Activated T-helper 17 cell treated with anti-CD3 and anti-CD28 coated beads, Interleukin-2, amount 50 U/mL, for 72 hours (primary cell): ENCODE measurements around the gene APEH. TPM values are rescaled to one million over a fixed set of nuclear protein-coding genes. Genes with fewer than 3 reads are reported as not detected.
"Not testable (repeated sequence)": the region's sequence is repeated elsewhere in the genome, so short reads cannot be mapped to it uniquely, and the experiment has no call there.

Experiments
- ATAC-seq: fragments of 150-1000 bp; cut with Tn5 transposase; replicated peaks from 2 replicates; pipeline ENCODE4 v1.10.0; 2021; ENCODE audit warnings: mild to moderate bottlenecking, moderate library complexity
- H3K27ac Mint-ChIP-seq: one replicate; pipeline ENCODE4 v1.8.0; 2022; ENCODE audit warnings: mixed read lengths
- H3K27me3 Mint-ChIP-seq: one replicate; pipeline ENCODE4 v1.8.0; 2022; ENCODE audit warnings: mixed read lengths
- H3K36me3 Mint-ChIP-seq: one replicate; pipeline ENCODE4 v1.8.0; 2022; ENCODE audit warnings: low read depth, mild to moderate bottlenecking, mixed read lengths
- H3K4me1 Mint-ChIP-seq: one replicate; pipeline ENCODE4 v1.8.0; 2022; ENCODE audit warnings: mixed read lengths
- H3K4me3 Mint-ChIP-seq: one replicate; pipeline ENCODE4 v1.8.0; 2022; ENCODE audit warnings: mild to moderate bottlenecking, mixed read lengths
- H3K9me3 Mint-ChIP-seq: one replicate; pipeline ENCODE4 v1.8.0; 2022; ENCODE audit warnings: mixed read lengths
- total RNA-seq, 2 donors: library from RNA; stranded (reverse); gene quantifications; one replicate each; pipeline ENCODE4 v1.2.3, GENCODE V29; 2022

The APEH gene
- total RNA-seq, 2 donors from 2014 or later, result 88.6 to 184 TPM

- Mint-ChIP-seq H3K27ac (no peak overlapping the region), H3K4me1 (peaks cover 5% of the 10 kb centered on the region), H3K9me3 (no peaks in the 10 kb centered on the region), H3K27me3 (no peaks in the 10 kb centered on the region), H3K4me3 (no peak overlapping the region), H3K36me3 (no peaks in the 10 kb centered on the region)
- no peak for ATAC-seq
These were observed 5.3 kb upstream of the APEH start for GRCh38 chr3:49668861-49669260.

GRCh38 chr3:49669352-49669751 lies 4.8 kb upstream of the APEH start:
- H3K36me3 Mint-ChIP-seq, result no peaks in the 10 kb centered on the region
- H3K9me3 Mint-ChIP-seq, result no peaks in the 10 kb centered on the region
- no peak for ATAC-seq
- H3K4me1 Mint-ChIP-seq, result peaks cover 5% of the 10 kb centered on the region
- H3K27ac Mint-ChIP-seq, result no peak overlapping the region
- no peak overlapping the region for H3K4me3 Mint-ChIP-seq
- H3K27me3 Mint-ChIP-seq, result no peaks in the 10 kb centered on the region

GRCh38 chr3:49670940-49671290 lies 3.2 kb upstream of the APEH start:
- H3K36me3 Mint-ChIP-seq, result peaks cover 6% of the 10 kb centered on the region
- H3K4me3 Mint-ChIP-seq, result no peak overlapping the region
- no peaks in the 10 kb centered on the region for H3K27me3 Mint-ChIP-seq
- no peak for ATAC-seq
- H3K4me1 Mint-ChIP-seq, result peaks cover 10% of the 10 kb centered on the region
- H3K27ac Mint-ChIP-seq, result peak overlapping the region; percentile 61
- H3K9me3 Mint-ChIP-seq, result no peaks in the 10 kb centered on the region

- peaks cover 13% of the 10 kb centered on the region for H3K36me3 Mint-ChIP-seq
- H3K9me3 Mint-ChIP-seq, result no peaks in the 10 kb centered on the region
- H3K27ac Mint-ChIP-seq, result peak overlapping the region; percentile 61
- no peaks in the 10 kb centered on the region for H3K27me3 Mint-ChIP-seq
- peak overlapping the region; percentile 22 for H3K4me3 Mint-ChIP-seq
- H3K4me1 Mint-ChIP-seq, result peaks cover 11% of the 10 kb centered on the region
- ATAC-seq, result peak; percentile 8
These were observed 2.6 kb upstream of the APEH start for GRCh38 chr3:49671291-49672288.

GRCh38 chr3:49673121-49673714 lies 933 bp upstream of the APEH start:
- H3K9me3 Mint-ChIP-seq, result no peaks in the 10 kb centered on the region
- H3K27ac Mint-ChIP-seq, result peak overlapping the region; percentile 88
- peak overlapping the region; percentile 87 for H3K4me3 Mint-ChIP-seq
- H3K27me3 Mint-ChIP-seq, result no peaks in the 10 kb centered on the region
- H3K4me1 Mint-ChIP-seq, result peaks cover 11% of the 10 kb centered on the region
- H3K36me3 Mint-ChIP-seq, result peaks cover 28% of the 10 kb centered on the region
- ATAC-seq, result no peak

- Mint-ChIP-seq H3K9me3 (no peaks in the 10 kb centered on the region), H3K4me1 (peaks cover 11% of the 10 kb centered on the region), H3K4me3 (peak overlapping the region; percentile 87), H3K27me3 (no peaks in the 10 kb centered on the region), H3K36me3 (peaks cover 36% of the 10 kb centered on the region), H3K27ac (peak overlapping the region; percentile 88)
- peak; percentile 19 for ATAC-seq
These were observed 389 bp downstream of the APEH start for GRCh38 chr3:49674497-49674983.

- H3K4me3 Mint-ChIP-seq, result no peak overlapping the region
- peaks cover 16% of the 10 kb centered on the region for H3K4me1 Mint-ChIP-seq
These were observed 1.8 kb downstream of the APEH start for GRCh38 chr3:49675912-49676311.

GRCh38 chr3:49680493-49681231 lies 6.5 kb downstream of the APEH start:
- Mint-ChIP-seq H3K27me3 (no peaks in the 10 kb centered on the region), H3K4me3 (no peak overlapping the region), H3K9me3 (no peaks in the 10 kb centered on the region), H3K4me1 (peaks cover 9% of the 10 kb centered on the region), H3K36me3 (peaks cover 60% of the 10 kb centered on the region), H3K27ac (no peak overlapping the region)
- no peak for ATAC-seq

More at GRCh38 chr3:49675912-49676311, 1.8 kb downstream of the APEH start:
- Mint-ChIP-seq H3K27ac (no peak overlapping the region), H3K27me3 (no peaks in the 10 kb centered on the region), H3K36me3 (peaks cover 49% of the 10 kb centered on the region), H3K9me3 (no peaks in the 10 kb centered on the region)
- ATAC-seq, result no peak

GRCh38 chr3:49681232-49681522 lies 7.0 kb downstream of the APEH start:
- peaks cover 6% of the 10 kb centered on the region for H3K4me1 Mint-ChIP-seq
- H3K4me3 Mint-ChIP-seq, result no peak overlapping the region
- no peaks in the 10 kb centered on the region for H3K27me3 Mint-ChIP-seq
- H3K36me3 Mint-ChIP-seq, result peaks cover 55% of the 10 kb centered on the region
- ATAC-seq, result no peak
- H3K9me3 Mint-ChIP-seq, result no peaks in the 10 kb centered on the region
- no peak overlapping the region for H3K27ac Mint-ChIP-seq

GRCh38 chr3:49681543-49681942 lies 7.4 kb downstream of the APEH start:
- no peak for ATAC-seq
- no peaks in the 10 kb centered on the region for H3K27me3 Mint-ChIP-seq
- no peak overlapping the region for H3K27ac Mint-ChIP-seq
- no peaks in the 10 kb centered on the region for H3K9me3 Mint-ChIP-seq
- H3K4me1 Mint-ChIP-seq, result peaks cover 6% of the 10 kb centered on the region
- H3K4me3 Mint-ChIP-seq, result no peak overlapping the region
- H3K36me3 Mint-ChIP-seq, result peaks cover 51% of the 10 kb centered on the region

- H3K4me3 Mint-ChIP-seq, result no peak overlapping the region
- H3K36me3 Mint-ChIP-seq, result peaks cover 36% of the 10 kb centered on the region
- ATAC-seq, result no peak
- no peaks in the 10 kb centered on the region for H3K9me3 Mint-ChIP-seq
- H3K27ac Mint-ChIP-seq, result no peak overlapping the region
- H3K4me1 Mint-ChIP-seq, result peaks cover 6% of the 10 kb centered on the region
- no peaks in the 10 kb centered on the region for H3K27me3 Mint-ChIP-seq
These were observed 9.0 kb downstream of the APEH start for GRCh38 chr3:49683162-49683561.

GRCh38 chr3:49684453-49684852 lies 10.3 kb downstream of the APEH start:
- Mint-ChIP-seq H3K36me3 (peaks cover 36% of the 10 kb centered on the region), H3K4me1 (peaks cover 11% of the 10 kb centered on the region)
- ATAC-seq, H3K27me3 Mint-ChIP-seq, H3K9me3 Mint-ChIP-seq, H3K4me3 Mint-ChIP-seq, H3K27ac Mint-ChIP-seq: not testable (repeated sequence)

- ATAC-seq, H3K4me1 Mint-ChIP-seq, H3K27ac Mint-ChIP-seq, H3K27me3 Mint-ChIP-seq, H3K9me3 Mint-ChIP-seq: not testable (repeated sequence)
- Mint-ChIP-seq H3K36me3 (peaks cover 32% of the 10 kb centered on the region), H3K4me3 (peak overlapping the region; percentile 27)
These were observed 11.0 kb downstream of the APEH start for GRCh38 chr3:49685103-49685502.

GRCh38 chr3:49685846-49686245 lies 11.7 kb downstream of the APEH start:
- peak; percentile 0 for ATAC-seq
- not testable (repeated sequence) for H3K27me3 Mint-ChIP-seq, H3K27ac Mint-ChIP-seq, H3K9me3 Mint-ChIP-seq, H3K4me1 Mint-ChIP-seq
- Mint-ChIP-seq H3K4me3 (peak overlapping the region; percentile 96), H3K36me3 (peaks cover 25% of the 10 kb centered on the region)
